Measurements from ENCODE around the gene CAPRIN2.

CAPRIN2 gene

GRCh38 chr12:30696486-30696885, 58.3 kb downstream of the CAPRIN2 start:
- Mint-ChIP-seq H3K36me3 (no peaks in the 10 kb centered on the region), H3K9me3 (no peaks in the 10 kb centered on the region), H3K4me1 (peaks cover 35% of the 10 kb centered on the region), H3K27ac (peak overlapping the region; percentile 97), H3K4me3 (peak overlapping the region; percentile 89)
- DNase-seq (ENCODE audit: low spot score in 2 of 2) (no peak), ATAC-seq (no peak)

- no peaks in the 10 kb centered on the region for H3K9me3 Mint-ChIP-seq
- H3K4me1 Mint-ChIP-seq = peaks cover 39% of the 10 kb centered on the region
- peak overlapping the region; percentile 89 for H3K4me3 Mint-ChIP-seq
- no peaks in the 10 kb centered on the region for H3K36me3 Mint-ChIP-seq
- peak overlapping the region; percentile 97 for H3K27ac Mint-ChIP-seq
- DNase-seq (ENCODE audit: low spot score in 2 of 2) = no peak
- peak; percentile 44 for ATAC-seq
Observed at GRCh38 chr12:30696103-30696408, 58.7 kb downstream of the CAPRIN2 start.

GRCh38 chr12:30695199-30696102, 59.3 kb downstream of the CAPRIN2 start, which contains the start of gene IPO8:
Gene IPO8 (minus strand): TSS chr12:30695869. CDS start chr12:30695647, 222 bp downstream.
- H3K4me1 Mint-ChIP-seq = peaks cover 40% of the 10 kb centered on the region
- H3K27ac Mint-ChIP-seq = peak within 1 kb of the TSS; percentile 97
- peak; percentile 63 to 90 for DNase-seq (ENCODE audit: low spot score in 2 of 2)
- peak within 1 kb of the TSS; percentile 89 for H3K4me3 Mint-ChIP-seq
- ATAC-seq = peak; percentile 92
- H3K9me3 Mint-ChIP-seq = no peaks in the 10 kb centered on the region
- H3K36me3 Mint-ChIP-seq = no peaks in the 10 kb centered on the region

- no peak for DNase-seq (ENCODE audit: low spot score in 2 of 2)
- Mint-ChIP-seq H3K27ac (peak overlapping the region; percentile 97), H3K4me3 (peak overlapping the region; percentile 89), H3K4me1 (peaks cover 40% of the 10 kb centered on the region), H3K36me3 (peaks cover 8% of the 10 kb centered on the region), H3K9me3 (no peaks in the 10 kb centered on the region)
- peak; percentile 6 for ATAC-seq
Observed at GRCh38 chr12:30694412-30695198, 60.1 kb downstream of the CAPRIN2 start.

GRCh38 chr12:30692470-30692869, 62.3 kb downstream of the CAPRIN2 start:
- DNase-seq (ENCODE audit: low spot score in 2 of 2) (no peak), ATAC-seq (no peak)
- Mint-ChIP-seq H3K36me3 (peaks cover 10% of the 10 kb centered on the region), H3K9me3 (no peaks in the 10 kb centered on the region), H3K27ac (no peak overlapping the region), H3K4me1 (peaks cover 44% of the 10 kb centered on the region), H3K4me3 (no peak overlapping the region)

- peaks cover 46% of the 10 kb centered on the region for H3K4me1 Mint-ChIP-seq
- no peak for DNase-seq (ENCODE audit: low spot score in 2 of 2)
- ATAC-seq = no peak
- H3K4me3 Mint-ChIP-seq = no peak overlapping the region
- H3K27ac Mint-ChIP-seq = no peak overlapping the region
- no peaks in the 10 kb centered on the region for H3K9me3 Mint-ChIP-seq
- H3K36me3 Mint-ChIP-seq = peaks cover 10% of the 10 kb centered on the region
Observed at GRCh38 chr12:30691122-30691879, 63.5 kb downstream of the CAPRIN2 start.

- DNase-seq (ENCODE audit: low spot score in 2 of 2) = no peak
- Mint-ChIP-seq H3K27ac (peak overlapping the region; percentile 1), H3K4me1 (peaks cover 16% of the 10 kb centered on the region), H3K4me3 (no peak overlapping the region), H3K9me3 (no peaks in the 10 kb centered on the region), H3K36me3 (peaks cover 45% of the 10 kb centered on the region)
- ATAC-seq = no peak
Observed at GRCh38 chr12:30687265-30687986, 67.3 kb downstream of the CAPRIN2 start.

GRCh38 chr12:30679241-30679640, 75.5 kb downstream of the CAPRIN2 start:
- Mint-ChIP-seq H3K4me3 (no peak overlapping the region), H3K4me1 (no peaks in the 10 kb centered on the region), H3K9me3 (no peaks in the 10 kb centered on the region), H3K36me3 (peaks cover 87% of the 10 kb centered on the region), H3K27ac (no peak overlapping the region)
- DNase-seq (ENCODE audit: low spot score in 2 of 2) (no peak), ATAC-seq (no peak)

GRCh38 chr12:30678221-30678620, 76.5 kb downstream of the CAPRIN2 start:
- no peak for DNase-seq (ENCODE audit: low spot score in 2 of 2)
- H3K36me3 Mint-ChIP-seq = peaks cover 87% of the 10 kb centered on the region
- no peak overlapping the region for H3K27ac Mint-ChIP-seq
- no peaks in the 10 kb centered on the region for H3K4me1 Mint-ChIP-seq
- H3K4me3 Mint-ChIP-seq = no peak overlapping the region
- no peaks in the 10 kb centered on the region for H3K9me3 Mint-ChIP-seq
- ATAC-seq = no peak

- Mint-ChIP-seq H3K27ac (no peak overlapping the region), H3K4me3 (no peak overlapping the region), H3K9me3 (no peaks in the 10 kb centered on the region), H3K4me1 (no peaks in the 10 kb centered on the region), H3K36me3 (peaks cover 97% of the 10 kb centered on the region)
- DNase-seq (ENCODE audit: low spot score in 2 of 2) (no peak), ATAC-seq (no peak)
Observed at GRCh38 chr12:30661210-30661609, 93.5 kb downstream of the CAPRIN2 start.

Measured in stimulated activated effector memory CD8-positive, alpha-beta T cell treated with anti-CD3 and anti-CD28 coated beads, Interleukin-12 subunit alpha, Interleukin-12 subunit beta, amount 100 ng/mL, for 72 hours (primary cell).